Measurements from ENCODE around the gene UGDH.
"Not testable (repeated sequence)": the region's sequence is repeated elsewhere in the genome, so short reads cannot be mapped to it uniquely, and the experiment has no call there.

Gene UGDH

GRCh38 chr4:39497909-39498726, 29.1 kb downstream of the UGDH start:
- FAIRE-seq, result no peak

GRCh38 chr4:39495446-39496213, 31.6 kb downstream of the UGDH start:
- no peak for DNase-seq (ENCODE audit: insufficient read length, low spot score)

More at GRCh38 chr4:39497909-39498726, 29.1 kb downstream of the UGDH start:
- DNase-seq (ENCODE audit: insufficient read length, low spot score), result no peak

GRCh38 chr4:39494354-39494753, 32.9 kb downstream of the UGDH start:
- DNase-seq (ENCODE audit: insufficient read length, low spot score) (no peak), FAIRE-seq (no peak)

More at GRCh38 chr4:39495446-39496213, 31.6 kb downstream of the UGDH start:
- FAIRE-seq, result no peak

GRCh38 chr4:39490322-39490721, 36.9 kb downstream of the UGDH start:
- FAIRE-seq (no peak), DNase-seq (ENCODE audit: insufficient read length, low spot score) (no peak)

GRCh38 chr4:39486221-39486804, 40.9 kb downstream of the UGDH start:
- DNase-seq (ENCODE audit: insufficient read length, low spot score) (no peak), FAIRE-seq (no peak)

GRCh38 chr4:39484582-39485272, 42.5 kb downstream of the UGDH start:
- DNase-seq (ENCODE audit: insufficient read length, low spot score) (no peak), FAIRE-seq (no peak)

- FAIRE-seq, result no peak
- DNase-seq (ENCODE audit: insufficient read length, low spot score), result no peak
Measured at GRCh38 chr4:39480902-39481695, 46.1 kb downstream of the UGDH start.

- DNase-seq (ENCODE audit: insufficient read length, low spot score) (no peak), FAIRE-seq (no peak)
Measured at GRCh38 chr4:39480251-39480650, 47.0 kb downstream of the UGDH start.

GRCh38 chr4:39476187-39476895, 50.9 kb downstream of the UGDH start:
- FAIRE-seq (no peak), DNase-seq (ENCODE audit: insufficient read length, low spot score) (no peak)

- peak; percentile 26 for FAIRE-seq
- no peak for DNase-seq (ENCODE audit: insufficient read length, low spot score)
Measured at GRCh38 chr4:39472396-39472795, 54.8 kb downstream of the UGDH start.

GRCh38 chr4:39470402-39470801, 56.8 kb downstream of the UGDH start:
- no peak for FAIRE-seq
- DNase-seq (ENCODE audit: insufficient read length, low spot score), result no peak

- DNase-seq (ENCODE audit: insufficient read length, low spot score), result no peak
- peak; percentile 96 for FAIRE-seq
Measured at GRCh38 chr4:39469429-39470077, 57.7 kb downstream of the UGDH start.

GRCh38 chr4:39467464-39467863, 59.8 kb downstream of the UGDH start:
- DNase-seq (ENCODE audit: insufficient read length, low spot score), result no peak
- peak; percentile 44 for FAIRE-seq

- FAIRE-seq (no peak), DNase-seq (ENCODE audit: insufficient read length, low spot score) (no peak)
Measured at GRCh38 chr4:39466747-39467146, 60.5 kb downstream of the UGDH start.

- no peak for FAIRE-seq
- no peak for DNase-seq (ENCODE audit: insufficient read length, low spot score)
Measured at GRCh38 chr4:39464886-39465501, 62.2 kb downstream of the UGDH start.

GRCh38 chr4:39458505-39459300, 68.5 kb downstream of the UGDH start, which contains the start of the genes LIAS and RPL9:
Gene LIAS, plus strand, starts transcription at chr4:39459056. Its CDS starts 62 bp downstream, at chr4:39459118.
Gene RPL9, minus strand, starts transcription at chr4:39458922. Its CDS starts 483 bp downstream, at chr4:39458439.
- DNase-seq (ENCODE audit: insufficient read length, low spot score) (peak; percentile 71), FAIRE-seq (peak; percentile 95)

GRCh38 chr4:39458161-39458504, 69.1 kb downstream of the UGDH start:
- FAIRE-seq, result peak; percentile 37
- DNase-seq (ENCODE audit: insufficient read length, low spot score), result not testable (repeated sequence)
